Measurements from ENCODE around the gene FSTL3. TPM values are rescaled to one million over a fixed set of nuclear protein-coding genes. Genes with fewer than 3 reads are reported as not detected.

The FSTL3 gene
- total and polyA plus RNA-seq, 2 of the 13 experiments (the other 11 are each of a cell fraction or from before 2014, with no cell fraction given), result 13.5 to 15.6 TPM

DNA sequence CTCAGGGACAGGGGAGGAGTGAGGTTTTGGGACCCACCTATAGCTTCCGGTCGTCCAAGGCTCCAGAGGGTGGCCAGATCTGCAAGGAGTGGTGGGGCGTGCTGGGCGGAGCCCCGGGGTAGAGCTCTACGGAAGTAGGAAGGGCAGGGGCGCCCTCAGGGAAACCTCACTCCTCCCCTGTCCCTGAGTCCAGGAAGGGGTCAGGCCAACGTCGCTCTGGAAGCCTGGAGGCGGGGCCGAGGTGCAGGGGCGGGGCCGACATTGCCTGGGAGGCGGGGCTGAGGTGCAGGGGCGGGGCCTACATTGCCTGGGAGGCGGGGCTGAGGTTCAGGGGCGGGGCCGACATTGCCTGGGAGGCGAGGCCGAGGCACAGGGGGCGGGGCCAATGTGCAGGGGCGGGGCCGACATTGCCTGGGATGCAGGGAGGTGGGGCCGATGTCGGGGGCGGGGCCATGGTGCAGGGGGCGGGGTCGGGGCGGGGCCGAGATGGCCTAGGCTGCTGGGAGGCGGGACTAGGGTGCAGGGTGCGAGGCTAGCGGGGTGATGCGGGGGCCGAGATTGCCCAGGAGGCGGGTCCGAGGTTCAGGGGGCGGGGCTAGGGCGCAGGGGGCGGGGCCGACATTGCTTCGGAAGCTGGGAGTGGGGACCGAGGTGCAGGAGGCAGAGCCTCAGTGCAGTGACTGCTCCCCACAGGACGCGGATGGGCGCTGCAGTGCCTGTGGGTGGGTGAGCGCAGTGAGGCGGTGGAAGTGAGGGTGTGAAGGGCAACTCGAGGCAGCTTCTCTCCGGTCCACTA is 27.7 kb downstream of the FSTL3 start (continued):
- TF ChIP-seq, protein P1, sequence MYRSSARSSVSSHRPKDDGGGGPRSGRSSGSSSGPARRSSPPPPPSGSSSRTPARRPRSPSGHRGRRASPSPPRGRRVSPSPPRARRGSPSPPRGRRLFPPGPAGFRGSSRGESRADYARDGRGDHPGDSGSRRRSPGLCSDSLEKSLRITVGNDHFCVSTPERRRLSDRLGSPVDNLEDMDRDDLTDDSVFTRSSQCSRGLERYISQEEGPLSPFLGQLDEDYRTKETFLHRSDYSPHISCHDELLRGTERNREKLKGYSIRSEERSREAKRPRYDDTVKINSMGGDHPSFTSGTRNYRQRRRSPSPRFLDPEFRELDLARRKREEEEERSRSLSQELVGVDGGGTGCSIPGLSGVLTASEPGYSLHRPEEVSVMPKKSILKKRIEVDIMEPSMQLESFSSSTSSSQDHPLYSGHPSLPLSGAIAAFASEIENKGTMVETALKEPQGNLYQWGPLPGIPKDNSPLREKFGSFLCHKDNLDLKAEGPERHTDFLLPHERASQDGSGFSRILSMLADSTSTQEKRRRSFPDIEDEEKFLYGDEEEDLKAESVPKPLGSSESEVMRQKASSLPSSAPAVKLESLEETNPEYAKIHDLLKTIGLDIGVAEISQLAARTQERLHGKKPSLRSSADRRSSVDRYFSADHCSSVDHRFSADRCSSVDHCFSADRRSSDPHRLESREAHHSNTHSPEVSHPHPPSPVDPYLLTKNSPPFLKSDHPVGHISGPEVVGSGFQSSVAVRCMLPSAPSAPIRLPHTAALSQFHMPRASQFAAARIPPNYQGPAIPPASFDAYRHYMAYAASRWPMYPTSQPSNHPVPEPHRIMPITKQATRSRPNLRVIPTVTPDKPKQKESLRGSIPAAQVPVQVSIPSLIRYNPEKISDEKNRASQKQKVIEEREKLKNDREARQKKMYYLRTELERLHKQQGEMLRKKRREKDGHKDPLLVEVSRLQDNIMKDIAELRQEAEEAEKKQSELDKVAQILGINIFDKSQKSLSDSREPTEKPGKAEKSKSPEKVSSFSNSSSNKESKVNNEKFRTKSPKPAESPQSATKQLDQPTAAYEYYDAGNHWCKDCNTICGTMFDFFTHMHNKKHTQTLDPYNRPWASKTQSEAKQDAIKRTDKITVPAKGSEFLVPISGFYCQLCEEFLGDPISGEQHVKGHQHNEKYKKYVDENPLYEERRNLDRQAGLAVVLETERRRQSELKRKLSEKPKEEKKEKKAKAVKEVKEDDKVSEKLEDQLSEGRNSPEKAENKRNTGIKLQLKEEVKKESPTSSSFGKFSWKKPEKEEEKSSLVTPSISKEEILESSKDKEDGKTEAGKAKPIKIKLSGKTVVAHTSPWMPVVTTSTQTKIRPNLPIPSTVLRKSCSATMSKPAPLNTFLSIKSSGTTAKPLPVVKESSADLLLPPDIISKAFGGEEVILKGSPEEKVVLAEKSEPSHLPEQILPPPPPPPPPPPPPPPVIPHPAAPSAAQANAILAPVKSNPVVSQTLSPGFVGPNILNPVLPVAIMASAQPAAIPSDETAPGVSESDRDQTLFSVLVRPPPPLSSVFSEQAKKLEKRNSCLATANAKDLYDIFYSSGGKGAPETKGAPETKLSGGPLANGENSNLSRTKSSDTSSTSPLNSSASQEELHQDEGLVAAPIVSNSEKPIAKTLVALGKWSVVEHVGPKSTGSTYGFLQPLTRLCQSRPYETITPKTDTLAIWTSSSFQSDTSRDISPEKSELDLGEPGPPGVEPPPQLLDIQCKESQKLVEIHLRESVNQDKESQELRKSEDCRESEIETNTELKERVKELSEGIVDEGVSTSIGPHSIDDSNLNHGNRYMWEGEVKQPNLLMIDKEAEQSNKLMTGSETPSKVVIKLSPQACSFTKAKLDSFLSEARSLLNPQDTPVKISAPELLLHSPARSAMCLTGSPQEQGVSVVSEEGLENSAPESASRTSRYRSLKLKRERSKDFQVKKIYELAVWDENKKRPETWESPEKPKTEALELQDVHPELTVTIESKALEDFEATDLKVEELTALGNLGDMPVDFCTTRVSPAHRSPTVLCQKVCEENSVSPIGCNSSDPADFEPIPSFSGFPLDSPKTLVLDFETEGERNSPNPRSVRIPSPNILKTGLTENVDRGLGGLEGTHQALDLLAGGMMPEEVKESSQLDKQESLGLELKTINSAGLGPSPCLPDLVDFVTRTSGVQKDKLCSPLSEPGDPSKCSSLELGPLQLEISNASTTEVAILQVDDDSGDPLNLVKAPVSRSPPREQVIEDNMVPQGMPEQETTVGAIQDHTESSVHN (CRISPR knock-in tag; IDR thresholded peaks at IDR 0.05), result 0 out of 2 replicates have a peak, but pooled peaks have one; percentile 42
- peak; percentile 87; the same call in 1 of the 2 replicates for TF ChIP-seq ZNF788 (CRISPR knock-in tag; IDR thresholded peaks at IDR 0.05; ENCODE audit: borderline replicate concordance)
- no peak for TF ChIP-seq MTA3 (CRISPR knock-in tag; IDR thresholded peaks at IDR 0.05)
- peak; percentile 65 for TF ChIP-seq SAP130 (CRISPR knock-in tag; IDR thresholded peaks at IDR 0.05; ENCODE audit: low read depth)
- no peak for TF ChIP-seq ZFP82 (CRISPR knock-in tag; IDR thresholded peaks at IDR 0.05; ENCODE audit: borderline replicate concordance)
- no peak for TF ChIP-seq ZNF616 (CRISPR knock-in tag; IDR thresholded peaks at IDR 0.05; ENCODE audit: low read depth)
- no peak for TF ChIP-seq CEBPG (CRISPR knock-in tag; IDR thresholded peaks at IDR 0.05)
- TF ChIP-seq ZNF317 (CRISPR knock-in tag; IDR thresholded peaks at IDR 0.05), result no peak
- TF ChIP-seq KLF13 (CRISPR knock-in tag; IDR thresholded peaks at IDR 0.05), result no peak
- TF ChIP-seq ZNF660 (CRISPR knock-in tag; IDR thresholded peaks at IDR 0.05; ENCODE audit: borderline replicate concordance, low read depth), result no peak
- TF ChIP-seq, protein P2, sequence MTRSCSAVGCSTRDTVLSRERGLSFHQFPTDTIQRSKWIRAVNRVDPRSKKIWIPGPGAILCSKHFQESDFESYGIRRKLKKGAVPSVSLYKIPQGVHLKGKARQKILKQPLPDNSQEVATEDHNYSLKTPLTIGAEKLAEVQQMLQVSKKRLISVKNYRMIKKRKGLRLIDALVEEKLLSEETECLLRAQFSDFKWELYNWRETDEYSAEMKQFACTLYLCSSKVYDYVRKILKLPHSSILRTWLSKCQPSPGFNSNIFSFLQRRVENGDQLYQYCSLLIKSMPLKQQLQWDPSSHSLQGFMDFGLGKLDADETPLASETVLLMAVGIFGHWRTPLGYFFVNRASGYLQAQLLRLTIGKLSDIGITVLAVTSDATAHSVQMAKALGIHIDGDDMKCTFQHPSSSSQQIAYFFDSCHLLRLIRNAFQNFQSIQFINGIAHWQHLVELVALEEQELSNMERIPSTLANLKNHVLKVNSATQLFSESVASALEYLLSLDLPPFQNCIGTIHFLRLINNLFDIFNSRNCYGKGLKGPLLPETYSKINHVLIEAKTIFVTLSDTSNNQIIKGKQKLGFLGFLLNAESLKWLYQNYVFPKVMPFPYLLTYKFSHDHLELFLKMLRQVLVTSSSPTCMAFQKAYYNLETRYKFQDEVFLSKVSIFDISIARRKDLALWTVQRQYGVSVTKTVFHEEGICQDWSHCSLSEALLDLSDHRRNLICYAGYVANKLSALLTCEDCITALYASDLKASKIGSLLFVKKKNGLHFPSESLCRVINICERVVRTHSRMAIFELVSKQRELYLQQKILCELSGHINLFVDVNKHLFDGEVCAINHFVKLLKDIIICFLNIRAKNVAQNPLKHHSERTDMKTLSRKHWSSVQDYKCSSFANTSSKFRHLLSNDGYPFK (CRISPR knock-in tag; IDR thresholded peaks at IDR 0.05; ENCODE audit: borderline replicate concordance), result no peak
- no peak for TF ChIP-seq ETV6 (CRISPR knock-in tag; conservative IDR thresholded peaks at IDR 0.05)
- 0 out of 2 replicates have a peak, but pooled peaks have one; percentile 49 for TF ChIP-seq ZNF776 (CRISPR knock-in tag; IDR thresholded peaks at IDR 0.05)
- no peak for TF ChIP-seq FOXJ3 (CRISPR knock-in tag; IDR thresholded peaks at IDR 0.05; ENCODE audit: borderline replicate concordance)
- TF ChIP-seq GATA4 (IDR thresholded peaks at IDR 0.05; ENCODE audit: borderline replicate concordance, low read depth), result peak; percentile 57; the same call in 1 of the 2 replicates
- TF ChIP-seq, protein P3, sequence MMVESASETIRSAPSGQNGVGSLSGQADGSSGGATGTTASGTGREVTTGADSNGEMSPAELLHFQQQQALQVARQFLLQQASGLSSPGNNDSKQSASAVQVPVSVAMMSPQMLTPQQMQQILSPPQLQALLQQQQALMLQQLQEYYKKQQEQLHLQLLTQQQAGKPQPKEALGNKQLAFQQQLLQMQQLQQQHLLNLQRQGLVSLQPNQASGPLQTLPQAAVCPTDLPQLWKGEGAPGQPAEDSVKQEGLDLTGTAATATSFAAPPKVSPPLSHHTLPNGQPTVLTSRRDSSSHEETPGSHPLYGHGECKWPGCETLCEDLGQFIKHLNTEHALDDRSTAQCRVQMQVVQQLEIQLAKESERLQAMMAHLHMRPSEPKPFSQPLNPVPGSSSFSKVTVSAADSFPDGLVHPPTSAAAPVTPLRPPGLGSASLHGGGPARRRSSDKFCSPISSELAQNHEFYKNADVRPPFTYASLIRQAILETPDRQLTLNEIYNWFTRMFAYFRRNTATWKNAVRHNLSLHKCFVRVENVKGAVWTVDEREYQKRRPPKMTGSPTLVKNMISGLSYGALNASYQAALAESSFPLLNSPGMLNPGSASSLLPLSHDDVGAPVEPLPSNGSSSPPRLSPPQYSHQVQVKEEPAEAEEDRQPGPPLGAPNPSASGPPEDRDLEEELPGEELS (CRISPR knock-in tag; IDR thresholded peaks at IDR 0.05), result no peak

All from HepG2 (cell line).